H1 (cell line): ENCODE measurements around the gene OCSTAMP. TPM values are rescaled to one million over a fixed set of nuclear protein-coding genes. Genes with fewer than 3 reads are reported as not detected.

ENCODE experiments used
- CTCF ChIA-PET: fragments of 300-600 bp; sonication (Branson Sonifier 250); formaldehyde crosslinking; loops from one replicate; lab custom pipeline; 2021; ENCODE audit not compliant: partially characterized antibody; lab: Charles Lee
- POLR2A ChIA-PET: fragments of 300-600 bp; sonication (Branson Sonifier 250); formaldehyde crosslinking; loops from one replicate; lab custom pipeline; 2021; ENCODE audit warnings: inconsistent platforms; ENCODE audit not compliant: partially characterized antibody; lab: Charles Lee
- DNase-seq, 2 experiments: peaks; one replicate each; pipeline versions ENCODE4 v3.0.0 to v3.0.0-alpha.2; 2010 to 2022; ENCODE audit warnings: low spot score in 2 of 2, low read depth in 1 of 2, mixed read lengths in 1 of 2
- FAIRE-seq: peaks from 2 replicates; lab custom pipeline; 2011; peaks lifted over from hg19 to GRCh38; lab: Jason Lieb, UNC
- H2AFZ ChIP-seq: 2 replicates; pipeline ENCODE4 v1.8.1; 2012; ENCODE audit warnings: low read length, inconsistent platforms
- H2AK5ac ChIP-seq: 2 replicates; pipeline ENCODE4 v1.6.1; 2013; ENCODE audit warnings: low read depth, low read length
- H2BK120ac ChIP-seq: replicated peaks from 2 replicates; pipeline ENCODE3; 2013; ENCODE audit warnings: low read depth, low read length, inconsistent platforms
- H2BK12ac ChIP-seq: 2 replicates; pipeline ENCODE4 v1.6.1; 2013; ENCODE audit warnings: low read depth, low read length
- H2BK15ac ChIP-seq: 2 replicates; pipeline ENCODE4 v1.6.1; 2013; ENCODE audit warnings: low read length
- H2BK20ac ChIP-seq: 2 replicates; pipeline ENCODE4 v1.6.1; 2013; ENCODE audit warnings: low read length
- H2BK5ac ChIP-seq: 2 replicates; pipeline ENCODE4 v1.6.1; 2013; ENCODE audit warnings: low read depth, low read length
- H3K14ac ChIP-seq: 2 replicates; pipeline ENCODE4 v1.6.1; 2013; ENCODE audit warnings: inconsistent platforms; ENCODE audit not compliant: insufficient read length
- H3K18ac ChIP-seq: 2 replicates; pipeline ENCODE4 v1.6.1; 2013; ENCODE audit warnings: low read length; ENCODE audit errors: extremely low read depth
- H3K23ac ChIP-seq: 2 replicates; pipeline ENCODE4 v1.6.1; 2013; ENCODE audit warnings: inconsistent platforms; ENCODE audit not compliant: insufficient read length
- H3K23me2 ChIP-seq: 2 replicates; pipeline ENCODE4 v1.6.1; 2013; ENCODE audit warnings: low read depth, low read length
- H3K27ac ChIP-seq: 2 replicates; pipeline ENCODE4 v1.6.1; 2011; ENCODE audit warnings: low read depth, low read length, inconsistent platforms
- H3K27me3 ChIP-seq, 4 experiments: replicated peaks in 1 of 4; 1 replicate in 1 of 4; 2 replicates in 3 of 4; pipeline versions ENCODE4 v1.6.1 to v1.8.1; 2011 to 2013; ENCODE audit warnings: low read length in 3 of 4, mild to moderate bottlenecking in 3 of 4, inconsistent platforms in 2 of 4, mixed read lengths in 2 of 4, moderate library complexity in 1 of 4; ENCODE audit not compliant: control insufficient read depth in 3 of 4, insufficient read depth in 3 of 4; ENCODE audit errors: extremely low read depth in 1 of 4
- H3K36me3 ChIP-seq, 4 experiments: 2 replicates each; pipeline versions ENCODE4 v1.6.1 to v1.8.1; 2011 to 2013; ENCODE audit warnings: mild to moderate bottlenecking in 4 of 4, low read length in 3 of 4, moderate library complexity in 2 of 4, control low read depth in 1 of 4, inconsistent platforms in 1 of 4; ENCODE audit not compliant: insufficient read depth in 4 of 4, control insufficient read depth in 2 of 4
- H3K4ac ChIP-seq: replicated peaks from 2 replicates; pipeline ENCODE3; 2013; ENCODE audit warnings: low read length, low read depth, mixed read lengths, inconsistent platforms; ENCODE audit not compliant: insufficient read length
- H3K4me1 ChIP-seq, 4 experiments: replicated peaks in 1 of 4; 1 replicate in 1 of 4; 2 replicates in 3 of 4; pipeline versions ENCODE4 v1.6.1 to v1.8.1; 2011 to 2013; ENCODE audit warnings: low read length in 3 of 4, inconsistent platforms in 2 of 4, mixed read lengths in 1 of 4; ENCODE audit not compliant: insufficient read depth in 4 of 4, control insufficient read depth in 3 of 4
- H3K4me2 ChIP-seq, 2 experiments: 2 replicates each; pipeline versions ENCODE4 v1.6.1 to v1.8.1; 2011 to 2013; ENCODE audit warnings: low read depth in 2 of 2, low read length in 2 of 2, control low read depth in 1 of 2, inconsistent platforms in 1 of 2, mild to moderate bottlenecking in 1 of 2; ENCODE audit not compliant: insufficient read depth in 1 of 2
- H3K4me3 ChIP-seq, 4 experiments: fragments of 200-600, 300-600 bp in 1 of 4; sonication (generic), shearing (Covaris generic), sonication (Bioruptor Twin) in 1 of 4; 2 replicates each; pipeline versions ENCODE4 v1.5.1 to v1.8.1; 2011 to 2016; ENCODE audit warnings: low read length in 4 of 4, low read depth in 3 of 4, control low read depth in 2 of 4, inconsistent platforms in 2 of 4, mild to moderate bottlenecking in 2 of 4, mixed read lengths in 1 of 4, moderate library complexity in 1 of 4; ENCODE audit not compliant: insufficient read depth in 2 of 4; ENCODE audit errors: extremely low read depth in 1 of 4
- H3K56ac ChIP-seq: replicated peaks from 2 replicates; pipeline ENCODE3; 2013; ENCODE audit warnings: low read depth, mild to moderate bottlenecking, mixed read lengths, low read length, inconsistent platforms; ENCODE audit not compliant: insufficient read length
- H3K79me1 ChIP-seq: 2 replicates; pipeline ENCODE4 v1.6.1; 2013; ENCODE audit warnings: low read depth, low read length, control low read depth
- H3K79me2 ChIP-seq, 2 experiments: 2 replicates each; pipeline versions ENCODE4 v1.6.1 to v1.8.1; 2012 to 2013; ENCODE audit warnings: low read length in 2 of 2, mild to moderate bottlenecking in 2 of 2, inconsistent platforms in 1 of 2; ENCODE audit not compliant: insufficient read depth in 2 of 2, control insufficient read depth in 1 of 2
- H3K9ac ChIP-seq, 4 experiments: replicated peaks in 1 of 4; 1 replicate in 1 of 4; 2 replicates in 3 of 4; pipeline versions ENCODE4 v1.6.1 to v1.8.1; 2011 to 2013; ENCODE audit warnings: low read depth in 3 of 4, low read length in 3 of 4, control low read depth in 2 of 4, mild to moderate bottlenecking in 2 of 4, moderate library complexity in 2 of 4, inconsistent platforms in 1 of 4; ENCODE audit errors: extremely low read depth in 1 of 4
- H3K9me3 ChIP-seq, 2 experiments: 2 replicates each; pipeline versions ENCODE4 v1.6.1 to v1.8.1; 2012 to 2013; ENCODE audit warnings: mild to moderate bottlenecking in 2 of 2, moderate library complexity in 2 of 2, control low read depth in 1 of 2, inconsistent platforms in 1 of 2, low read depth in 1 of 2, low read length in 1 of 2, mixed read lengths in 1 of 2; ENCODE audit not compliant: insufficient read depth in 2 of 2
- H4K20me1 ChIP-seq, 2 experiments: replicated peaks in 1 of 2; 2 replicates each; pipeline versions ENCODE3 to v1.8.1; 2011 to 2013; ENCODE audit warnings: inconsistent platforms in 2 of 2, low read length in 2 of 2, mild to moderate bottlenecking in 1 of 2; ENCODE audit not compliant: insufficient read depth in 2 of 2, control insufficient read depth in 1 of 2
- H4K5ac ChIP-seq: 2 replicates; pipeline ENCODE4 v1.6.1; 2013; ENCODE audit warnings: low read length, low read depth, mixed read lengths, inconsistent platforms; ENCODE audit not compliant: insufficient read length
- H4K8ac ChIP-seq: 2 replicates; pipeline ENCODE4 v1.8.0; 2013; ENCODE audit warnings: mild to moderate bottlenecking, moderate library complexity, low read length, inconsistent platforms; ENCODE audit not compliant: insufficient read depth; ENCODE audit errors: extremely low read depth
- H4K91ac ChIP-seq: replicated peaks from 2 replicates; pipeline ENCODE3; 2013; ENCODE audit warnings: low read length, mixed read lengths, inconsistent platforms; ENCODE audit not compliant: insufficient read length
- CEBPB ChIP-seq: IDR thresholded peaks from 2 replicates; pipeline ENCODE4 v1.6.1; 2012; ENCODE audit warnings: low read depth, low read length
- CHD1 ChIP-seq: IDR thresholded peaks from 2 replicates; pipeline ENCODE4 v1.6.1; 2012; ENCODE audit warnings: low read depth, low read length, improper control_type of control experiment
- CHD2 ChIP-seq: IDR thresholded peaks from 2 replicates; pipeline ENCODE4 v1.6.1; 2012; ENCODE audit warnings: low read length, improper control_type of control experiment
- E2F6 ChIP-seq: IDR thresholded peaks from 2 replicates; pipeline ENCODE4 v1.6.1; 2012; ENCODE audit warnings: inconsistent platforms
- EZH2 ChIP-seq: fragments of 200-600 bp; sonication (generic); IDR thresholded peaks from 2 replicates; pipeline ENCODE4 v1.7.1; 2012; ENCODE audit warnings: low read depth, mild to moderate bottlenecking, moderate library complexity, low read length, inconsistent platforms; ENCODE audit not compliant: severe bottlenecking
- MAX ChIP-seq: IDR thresholded peaks from 2 replicates; pipeline ENCODE4 v1.6.1; 2012; ENCODE audit warnings: inconsistent platforms
- NANOG ChIP-seq: IDR thresholded peaks from 2 replicates; pipeline ENCODE4 v1.6.1; 2011; ENCODE audit warnings: low read length, low read depth, mild to moderate bottlenecking, inconsistent platforms; ENCODE audit not compliant: insufficient read depth, poor library complexity, severe bottlenecking
- PHF8 ChIP-seq: fragments of 200-600 bp; sonication (generic); conservative IDR thresholded peaks from 2 replicates; pipeline ENCODE4 v1.7.1; 2012; ENCODE audit warnings: low read depth, mild to moderate bottlenecking, inconsistent platforms, low read length, moderate library complexity
- RFX5 ChIP-seq: IDR thresholded peaks from 2 replicates; pipeline ENCODE4 v1.6.1; 2011; ENCODE audit warnings: low read depth, low read length, improper control_type of control experiment, borderline replicate concordance
- RXRA ChIP-seq: IDR thresholded peaks from 2 replicates; pipeline ENCODE4 v1.6.1; 2011; ENCODE audit warnings: low read depth, mild to moderate bottlenecking, low read length, moderate library complexity; ENCODE audit not compliant: insufficient read depth
- TAF1 ChIP-seq: IDR thresholded peaks from 2 replicates; pipeline ENCODE4 v1.6.1; 2011; ENCODE audit warnings: mild to moderate bottlenecking, low read depth, low read length
- TCF12 ChIP-seq: IDR thresholded peaks from 2 replicates; pipeline ENCODE4 v1.6.1; 2011; ENCODE audit warnings: low read depth, mild to moderate bottlenecking, low read length
- WGBS, 2 experiments: shearing (Covaris generic) in 1 of 2; methylation state at CpG; one replicate each; pipeline versions ENCODE4 v1.1.6 to v1.1.7; 2013 to 2015; ENCODE audit warnings: low lambda C conversion rate in 2 of 2, mixed read lengths in 2 of 2, inconsistent platforms in 1 of 2, low coverage in 1 of 2, missing lambda C conversion rate in 1 of 2; ENCODE audit not compliant: insufficient replicate concordance in 2 of 2, insufficient coverage in 1 of 2, insufficient read length in 1 of 2; ENCODE audit errors: extremely low coverage in 1 of 2, missing lambda C conversion rate in 1 of 2; 5-methylcytosine and 5-hydroxymethylcytosine counted together
- polyA plus RNA-seq, 7 experiments: library from polyadenylated mRNA; depleted of rRNA in 3 of 7; stranded (reverse) in 5 of 7; unstranded in 2 of 7; fragments of >200 nt in 5 of 7; fragments of 200-250 nt in 2 of 7; gene quantifications; 1 replicate in 5 of 7; 2 replicates in 1 of 7; 4 replicates in 1 of 7; pipeline versions ENCODE4 v1.2.1 to v1.2.3, GENCODE V29; 2011 to 2013; ENCODE audit warnings: missing spikeins in 2 of 7, mixed read lengths in 2 of 7
- total RNA-seq: library from RNA; stranded (reverse); fragmentation: NEBNext Ultra II Directional; extraction: Animal tissue kit (Norgen Biotek cat#: 25700); gene quantifications from 2 replicates; pipeline ENCODE4 v1.2.1, GENCODE V29; 2021

OCSTAMP gene
- total and polyA plus RNA-seq, 2 of the 8 experiments (the other 6 are each of a cell fraction or from before 2014, with no cell fraction given), result 0.09 to 0.13 TPM

- no peak overlapping the region for H2BK120ac ChIP-seq
- peaks cover 8 to 17% (median 13%) of the 10 kb centered on the region in 4 experiments for H3K4me1 ChIP-seq
- no peak overlapping the region for H4K8ac ChIP-seq
- CTCF ChIA-PET, result interaction anchor here (0.6 to 2.4 kb wide), 8 partner anchors 9 to 119 kb away, joined by 3 to 14 read pairs (median 3); partner anchors contain the start of gene OCSTAMP
- H2BK20ac ChIP-seq, result no peak overlapping the region
- no peak overlapping the region for H2AFZ ChIP-seq
- no peaks in the 10 kb centered on the region for H3K79me2 ChIP-seq
- H3K79me1 ChIP-seq, result no peaks in the 10 kb centered on the region; the same call in 1 of the 2 replicates
- no peak overlapping the region for H3K4me3 ChIP-seq
- no peaks in the 10 kb centered on the region for H3K27me3 ChIP-seq
- no peak for DNase-seq
- POLR2A ChIA-PET, result interaction anchor here (0.6 to 1.0 kb wide), 5 partner anchors 9 to 246 kb away, joined by 3 to 7 read pairs (median 3); no protein-coding TSS in a partner anchor
- H2BK12ac ChIP-seq, result no peak overlapping the region
- no peaks in the 10 kb centered on the region for H3K9me3 ChIP-seq
- no peak overlapping the region for H3K27ac ChIP-seq
- H3K14ac ChIP-seq, result no peak overlapping the region
- no peak overlapping the region for H3K18ac ChIP-seq
- H2BK5ac ChIP-seq, result no peak overlapping the region
- H3K4me2 ChIP-seq, result no peak overlapping the region
- no peak for FAIRE-seq
- WGBS, 2 experiments, result 79% methylated on average over 7 of the region's 7 CpGs; no CpG with 5 or more reads in 1 of the 2 experiments
- H3K23me2 ChIP-seq, result peaks cover 2% of the 10 kb centered on the region; the same call in 1 of the 2 replicates
- H4K5ac ChIP-seq, result no peak overlapping the region
- no peak overlapping the region for H2AK5ac ChIP-seq
- no peak overlapping the region; a peak in 1 of 7 replicates for H3K9ac ChIP-seq
- H3K36me3 ChIP-seq, result no peaks in the 10 kb centered on the region
- no peak overlapping the region for H3K23ac ChIP-seq
- H3K56ac ChIP-seq, result no peak overlapping the region
- no peaks in the 10 kb centered on the region for H4K20me1 ChIP-seq
- H2BK15ac ChIP-seq, result no peak overlapping the region
- no peak overlapping the region for H4K91ac ChIP-seq
- no peak overlapping the region for H3K4ac ChIP-seq
- TF ChIP-seq PHF8 (no peak), CEBPB (no peak), MAX (no peak), RXRA (no peak), CHD2 (no peak), CHD1 (no peak), E2F6 (no peak), EZH2 (no peak), NANOG (no peak), RFX5 (no peak), TCF12 (no peak), TAF1 (no peak)
Observed at GRCh38 chr20:46564241-46564957, 13.9 kb upstream of the OCSTAMP start.
